NCI-H774 (cell line): Measurements from ENCODE around the gene MSANTD3.
A peak's percentile ranks its signal among the peaks of the same experiment; 100 is the strongest.

Source experiments
- DNase-seq: peaks from one replicate; lab custom pipeline; 2025; lab: John Stamatoyannopoulos, UW

The MSANTD3 gene

DNA sequence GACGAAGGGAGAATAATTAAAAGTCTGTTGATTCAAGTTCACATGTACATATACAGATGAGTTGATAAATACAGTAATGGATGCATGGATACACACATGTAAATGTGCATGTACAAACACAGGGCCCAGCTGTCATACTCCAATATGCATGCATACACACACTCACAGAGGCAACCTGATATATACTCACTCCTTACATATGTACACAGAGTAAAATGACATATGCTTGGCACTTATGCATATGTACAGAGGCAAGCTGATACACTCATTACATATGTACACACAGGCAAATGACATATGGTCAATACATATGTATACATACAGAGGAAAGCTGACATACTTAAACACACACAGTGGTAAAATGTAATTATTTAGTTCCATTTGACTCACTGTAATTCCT is 38.8 kb downstream of the MSANTD3 start:
- DNase-seq: no peak

DNA sequence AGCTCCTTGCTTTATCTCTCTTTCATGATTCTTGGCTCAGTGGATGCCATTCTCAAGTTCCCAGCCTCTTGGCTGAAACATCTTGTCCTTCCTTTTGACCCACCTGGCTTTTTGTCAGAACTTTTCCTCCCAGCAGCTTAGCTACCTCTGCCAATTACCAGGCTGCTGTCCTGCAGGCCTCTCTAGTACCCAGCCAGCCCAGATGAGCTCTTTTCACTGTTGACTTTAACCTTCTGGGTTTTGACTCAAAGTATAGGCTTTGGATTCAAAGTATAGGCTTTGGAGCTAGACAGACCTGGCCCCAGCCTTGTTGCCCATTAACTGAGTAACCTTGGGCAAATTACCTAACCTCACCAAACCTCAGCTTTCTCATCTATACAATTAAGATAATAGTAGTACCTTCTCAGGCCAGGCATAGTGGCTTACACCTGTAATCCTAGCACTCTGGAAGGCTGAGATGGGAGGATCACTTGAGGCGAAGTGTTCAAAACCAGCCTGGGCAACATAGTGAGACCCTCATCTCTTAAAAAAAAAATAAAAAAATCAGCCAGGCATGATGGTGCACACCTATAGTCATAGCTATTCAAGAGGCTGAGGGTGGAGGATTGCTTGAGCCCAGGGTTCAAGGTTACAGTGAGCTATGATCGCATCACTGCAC is 39.4 kb downstream of the MSANTD3 start:
- DNase-seq: no peak

- no peak for DNase-seq
These were observed 39.9 kb downstream of the MSANTD3 start for GRCh38 chr9:100466829-100467221.

GRCh38 chr9:100468041-100468440 is 41.1 kb downstream of the MSANTD3 start:
- no peak for DNase-seq

DNA sequence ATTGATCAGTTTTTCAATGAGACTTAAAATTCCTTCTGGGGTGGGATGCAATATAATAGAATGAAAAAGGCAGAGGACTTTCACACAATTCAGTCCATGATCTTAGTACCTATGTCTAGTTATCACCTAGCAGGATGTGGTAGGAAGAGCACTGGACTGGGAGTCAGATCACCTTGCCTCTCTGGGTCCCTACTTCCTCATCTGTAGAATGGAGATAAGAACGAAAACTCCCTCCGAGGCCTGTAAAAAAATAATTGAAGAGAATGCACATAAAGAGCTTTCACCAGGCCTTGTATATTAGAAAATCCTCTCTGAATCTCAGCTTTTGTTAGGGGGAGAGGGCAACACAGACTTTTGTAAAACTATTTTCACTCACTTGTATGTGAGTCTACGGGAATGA is 45.3 kb downstream of the MSANTD3 start:
- no peak for DNase-seq

GRCh38 chr9:100472788-100473275 is 45.9 kb downstream of the MSANTD3 start, which contains the start of gene TMEFF1:
Gene TMEFF1 (plus strand): TSS chr9:100473149. CDS start chr9:100473545, 396 bp downstream.
- DNase-seq: peak; percentile 34

- DNase-seq: peak; percentile 20
These were observed 46.5 kb downstream of the MSANTD3 start for GRCh38 chr9:100473276-100474081.

GRCh38 chr9:100474082-100474923 is 47.4 kb downstream of the MSANTD3 start:
- DNase-seq: no peak

- DNase-seq: no peak
These were observed 48.0 kb downstream of the MSANTD3 start for GRCh38 chr9:100474924-100475276.

DNA sequence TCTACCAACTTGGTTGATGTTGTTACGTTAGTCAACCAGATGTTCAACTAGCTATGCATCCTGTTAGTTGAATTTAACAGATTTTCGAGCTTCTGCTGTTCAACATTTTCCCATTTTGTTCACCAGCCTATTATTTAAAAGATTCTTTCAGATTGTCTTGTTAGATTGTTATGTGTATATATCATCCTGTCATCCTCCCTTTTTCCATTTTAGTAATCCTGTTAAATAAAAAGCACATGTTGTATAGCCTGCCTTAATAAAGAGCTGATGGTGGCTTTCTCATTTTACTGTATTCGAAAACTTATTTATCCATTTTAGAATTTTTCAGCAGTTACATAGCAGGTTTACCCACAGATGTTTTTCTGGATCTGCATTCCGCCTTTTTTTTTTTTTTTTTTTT is 50.3 kb downstream of the MSANTD3 start:
- no peak for DNase-seq

DNA sequence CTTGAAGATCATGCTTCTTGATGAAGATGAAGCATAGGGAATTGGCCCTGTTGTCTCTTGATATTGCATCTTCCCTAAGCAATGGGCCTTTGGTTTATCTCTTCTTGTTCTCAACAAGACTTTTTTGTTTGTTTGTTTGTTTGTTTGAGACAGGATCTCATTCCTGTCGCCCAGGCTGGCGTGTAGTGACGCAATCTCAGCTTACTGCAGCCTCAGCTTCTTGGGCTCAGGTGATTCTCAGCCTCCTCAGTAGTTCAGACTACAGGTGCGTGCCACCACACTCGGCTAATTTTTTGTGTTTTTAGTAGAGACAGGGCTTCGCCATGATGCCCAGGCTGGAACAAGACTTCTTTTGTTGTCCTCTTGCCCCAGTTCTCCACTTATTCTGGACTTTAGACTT is 51.2 kb downstream of the MSANTD3 start:
- no peak for DNase-seq

DNA sequence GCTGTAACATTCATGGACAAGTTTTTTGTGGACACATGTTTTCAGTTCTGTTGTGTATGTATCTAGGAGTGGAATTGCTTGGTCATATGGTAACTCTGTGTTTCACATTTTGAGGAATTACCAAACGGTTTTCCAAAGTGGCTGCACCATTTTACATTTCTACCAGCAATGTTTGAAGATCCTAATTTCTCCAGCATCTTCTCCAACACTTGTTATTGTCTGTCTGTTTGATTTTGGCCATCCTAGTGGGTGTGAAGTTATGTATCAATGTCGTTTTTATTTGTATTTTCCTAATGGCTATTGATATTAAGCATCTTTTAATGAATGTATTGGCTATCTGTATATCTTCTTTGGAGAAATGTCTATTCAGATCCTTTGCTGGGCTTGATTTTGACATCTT is 52.9 kb downstream of the MSANTD3 start:
- no peak for DNase-seq

- no peak for DNase-seq
These were observed 58.3 kb downstream of the MSANTD3 start for GRCh38 chr9:100485196-100485595.

- DNase-seq: no peak
These were observed 59.7 kb downstream of the MSANTD3 start for GRCh38 chr9:100486479-100487176.

DNA sequence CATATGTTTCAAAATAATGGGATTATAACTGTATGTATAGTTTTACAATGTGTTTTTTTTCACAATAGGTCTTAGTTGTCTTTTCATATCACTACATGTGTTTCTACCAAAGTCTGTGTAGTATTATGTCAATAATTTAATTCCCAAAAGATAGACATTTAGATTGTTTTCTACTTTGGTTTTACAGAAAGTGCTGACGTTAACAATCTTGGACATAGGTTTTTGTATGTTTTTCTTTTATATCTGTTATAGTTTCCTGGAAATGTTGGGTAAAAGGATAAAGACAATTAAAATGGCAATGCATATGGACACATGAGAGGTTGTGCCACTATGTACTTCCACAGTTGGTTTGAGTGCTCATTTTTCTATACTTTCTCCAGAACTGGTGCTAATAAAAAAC is 61.2 kb downstream of the MSANTD3 start:
- DNase-seq: no peak

GRCh38 chr9:100489836-100490235 is 62.9 kb downstream of the MSANTD3 start:
- DNase-seq: no peak

- no peak for DNase-seq
These were observed 66.0 kb downstream of the MSANTD3 start for GRCh38 chr9:100492952-100493351.

- DNase-seq: no peak
These were observed 71.6 kb downstream of the MSANTD3 start for GRCh38 chr9:100498592-100498991.

DNA sequence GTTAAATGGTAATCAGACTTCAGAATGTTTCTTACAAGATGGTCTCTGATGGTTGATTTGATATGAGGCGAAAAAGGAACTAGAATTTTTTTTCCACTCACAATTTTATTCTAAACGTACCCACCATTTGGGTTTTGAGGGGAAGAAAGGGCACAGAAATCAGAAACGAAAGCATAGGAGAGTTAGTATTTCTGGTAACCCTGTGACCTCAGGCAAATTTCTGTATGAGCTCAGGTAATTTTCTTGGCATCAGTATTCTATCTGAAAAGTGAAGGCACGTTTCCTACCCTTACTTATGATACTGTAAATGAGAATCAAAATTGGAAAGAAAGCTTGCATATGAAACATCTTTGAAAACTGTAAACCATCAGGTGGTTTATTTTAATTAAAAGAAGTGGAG is 72.5 kb downstream of the MSANTD3 start:
- no peak for DNase-seq

DNA sequence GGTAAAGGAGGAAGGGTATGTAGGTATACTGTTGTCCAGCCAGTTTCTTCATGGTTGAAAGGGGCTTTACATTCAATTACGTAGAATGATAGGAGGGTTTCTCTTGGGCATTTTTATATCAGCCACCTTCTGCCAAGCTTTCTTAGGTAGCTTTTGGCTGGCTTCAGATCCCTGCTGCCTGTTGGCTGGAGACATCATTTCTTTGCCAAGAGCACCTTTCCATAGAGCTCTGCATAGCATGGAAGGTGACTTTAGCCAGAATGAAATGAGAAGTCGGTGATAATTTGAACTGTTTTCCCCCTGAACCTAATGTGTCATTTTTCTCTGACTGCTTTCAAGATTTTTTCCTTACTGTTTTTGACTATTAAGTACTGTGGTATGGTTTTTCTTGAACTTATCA is 72.9 kb downstream of the MSANTD3 start:
- no peak for DNase-seq
